PFSK-1 (cell line): ENCODE measurements around the gene CLN6.

Source experiments
- FOXP2 ChIP-seq: optimal IDR thresholded peaks from 2 replicates; pipeline ENCODE3; 2011; ENCODE audit warnings: borderline replicate concordance, control low read depth, inconsistent platforms; ENCODE audit not compliant: insufficient read depth; ENCODE audit errors: extremely low read length, extremely low read depth
- POLR2AphosphoS5 ChIP-seq: IDR thresholded peaks from 2 replicates; pipeline ENCODE4 v1.6.1; 2012; ENCODE audit warnings: low read depth, mild to moderate bottlenecking, control low read depth, low read length, moderate library complexity
- SIN3A ChIP-seq: IDR thresholded peaks from 2 replicates; pipeline ENCODE4 v1.6.1; 2012; ENCODE audit warnings: mild to moderate bottlenecking, low read length, moderate library complexity, borderline replicate concordance; ENCODE audit not compliant: insufficient read depth
- TAF1 ChIP-seq: IDR thresholded peaks from 2 replicates; pipeline ENCODE4 v1.6.1; 2012; ENCODE audit warnings: low read length, control low read depth, borderline replicate concordance; ENCODE audit not compliant: insufficient read depth
- TF ChIP-seq, protein P1 (sequence below), 2 experiments: IDR thresholded peaks; 2 replicates each; pipeline versions ENCODE4 v1.6.1 to v1.8.0; 2011 to 2012; ENCODE audit warnings: low read depth in 2 of 2, low read length in 2 of 2, control low read depth in 1 of 2, inconsistent platforms in 1 of 2, mild to moderate bottlenecking in 1 of 2, moderate library complexity in 1 of 2; ENCODE audit not compliant: insufficient read depth in 1 of 2

CLN6 gene

DNA sequence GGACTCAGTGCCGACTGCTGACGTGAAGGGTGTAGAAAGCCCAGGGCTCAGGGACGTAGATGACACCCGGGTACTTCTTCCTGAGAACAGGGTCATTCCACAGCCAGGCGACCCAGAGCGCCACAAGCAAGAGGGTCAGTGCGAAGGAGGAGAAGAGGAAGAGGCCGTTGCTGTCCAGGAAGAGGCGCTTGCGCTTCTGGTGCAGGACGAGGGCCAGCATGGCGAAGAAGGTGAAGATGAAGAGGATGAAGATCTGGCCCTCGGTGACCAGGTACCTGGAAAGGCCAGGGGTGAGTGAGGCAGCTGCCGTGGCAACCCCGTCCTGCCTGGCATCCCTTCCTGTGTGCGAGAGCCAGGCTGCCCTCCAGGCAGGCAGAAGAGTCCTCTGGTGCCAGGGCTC, 21.4 kb downstream of the CLN6 start:
- TF ChIP-seq TAF1 (no peak), FOXP2 (no peak), POLR2AphosphoS5 (no peak), SIN3A (no peak)
- TF ChIP-seq, protein P1, sequence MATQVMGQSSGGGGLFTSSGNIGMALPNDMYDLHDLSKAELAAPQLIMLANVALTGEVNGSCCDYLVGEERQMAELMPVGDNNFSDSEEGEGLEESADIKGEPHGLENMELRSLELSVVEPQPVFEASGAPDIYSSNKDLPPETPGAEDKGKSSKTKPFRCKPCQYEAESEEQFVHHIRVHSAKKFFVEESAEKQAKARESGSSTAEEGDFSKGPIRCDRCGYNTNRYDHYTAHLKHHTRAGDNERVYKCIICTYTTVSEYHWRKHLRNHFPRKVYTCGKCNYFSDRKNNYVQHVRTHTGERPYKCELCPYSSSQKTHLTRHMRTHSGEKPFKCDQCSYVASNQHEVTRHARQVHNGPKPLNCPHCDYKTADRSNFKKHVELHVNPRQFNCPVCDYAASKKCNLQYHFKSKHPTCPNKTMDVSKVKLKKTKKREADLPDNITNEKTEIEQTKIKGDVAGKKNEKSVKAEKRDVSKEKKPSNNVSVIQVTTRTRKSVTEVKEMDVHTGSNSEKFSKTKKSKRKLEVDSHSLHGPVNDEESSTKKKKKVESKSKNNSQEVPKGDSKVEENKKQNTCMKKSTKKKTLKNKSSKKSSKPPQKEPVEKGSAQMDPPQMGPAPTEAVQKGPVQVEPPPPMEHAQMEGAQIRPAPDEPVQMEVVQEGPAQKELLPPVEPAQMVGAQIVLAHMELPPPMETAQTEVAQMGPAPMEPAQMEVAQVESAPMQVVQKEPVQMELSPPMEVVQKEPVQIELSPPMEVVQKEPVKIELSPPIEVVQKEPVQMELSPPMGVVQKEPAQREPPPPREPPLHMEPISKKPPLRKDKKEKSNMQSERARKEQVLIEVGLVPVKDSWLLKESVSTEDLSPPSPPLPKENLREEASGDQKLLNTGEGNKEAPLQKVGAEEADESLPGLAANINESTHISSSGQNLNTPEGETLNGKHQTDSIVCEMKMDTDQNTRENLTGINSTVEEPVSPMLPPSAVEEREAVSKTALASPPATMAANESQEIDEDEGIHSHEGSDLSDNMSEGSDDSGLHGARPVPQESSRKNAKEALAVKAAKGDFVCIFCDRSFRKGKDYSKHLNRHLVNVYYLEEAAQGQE (IDR thresholded peaks at IDR 0.05; ENCODE audit: insufficient read depth in 1 of 2, low read depth in 2 of 2, low read length in 2 of 2): no peak

DNA sequence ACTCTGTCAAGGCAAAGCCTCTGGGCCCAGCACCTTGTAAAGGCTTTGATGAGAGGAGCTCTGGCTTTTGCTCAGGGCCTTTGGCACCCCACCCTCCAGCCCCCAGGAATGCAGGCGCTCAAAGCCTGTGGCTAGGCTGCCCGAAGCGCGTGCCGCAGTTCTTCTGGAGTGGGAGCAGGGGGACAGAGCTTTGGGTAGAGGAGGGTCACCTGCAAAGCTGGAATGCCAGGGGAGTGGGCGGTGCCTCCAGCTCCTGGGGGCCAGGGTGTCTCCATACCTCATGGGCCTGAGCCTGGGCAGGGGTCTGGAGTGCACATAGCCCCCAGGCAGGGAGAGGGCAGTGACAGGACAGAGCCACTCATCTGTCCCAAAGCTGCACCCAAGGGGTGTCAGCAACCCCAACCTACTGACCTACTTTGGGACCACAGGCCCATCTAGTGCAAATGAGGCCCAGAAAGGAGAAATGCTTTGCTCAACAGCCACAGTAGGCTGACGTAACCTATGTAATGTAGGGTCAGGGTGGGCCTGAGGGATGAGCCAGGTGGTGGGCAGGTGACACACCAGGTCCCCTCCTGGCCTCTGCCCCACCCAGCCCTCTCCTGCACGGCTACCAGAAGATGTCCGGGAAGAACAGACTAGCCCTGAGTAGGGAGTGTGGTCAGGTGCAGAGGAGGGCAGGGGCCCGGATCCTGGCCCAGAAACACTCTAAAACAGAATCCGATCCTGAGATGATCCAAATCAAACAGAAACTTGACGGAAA, 22.2 kb downstream of the CLN6 start:
- TF ChIP-seq FOXP2 (no peak), SIN3A (no peak), POLR2AphosphoS5 (no peak), TAF1 (no peak)
- TF ChIP-seq, protein P1 (IDR thresholded peaks at IDR 0.05; ENCODE audit: insufficient read depth in 1 of 2, low read depth in 2 of 2, low read length in 2 of 2): no peak

DNA sequence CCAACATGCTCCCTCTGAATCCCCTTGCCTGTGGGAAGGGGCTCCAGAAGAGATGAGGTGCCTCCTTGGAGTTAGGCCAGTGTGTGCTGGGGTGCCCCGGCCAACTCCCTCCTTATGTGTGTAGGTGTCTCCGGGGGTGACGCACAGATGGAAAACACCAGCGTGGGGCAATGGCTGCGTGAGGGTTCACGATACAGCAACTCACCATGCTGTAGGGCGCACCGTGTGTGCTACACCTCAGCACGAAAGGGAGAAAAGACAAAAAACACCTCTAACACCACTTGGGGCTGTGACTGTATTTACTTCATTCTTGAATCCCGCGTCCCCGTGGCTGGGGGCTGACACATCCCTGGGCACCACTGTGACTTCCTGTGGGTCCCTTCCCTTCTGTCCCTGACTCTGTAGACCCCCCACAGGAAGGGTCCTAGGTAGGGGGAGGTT, 22.8 kb downstream of the CLN6 start:
- TF ChIP-seq TAF1: no peak
- TF ChIP-seq FOXP2: no peak
- TF ChIP-seq SIN3A: no peak
- TF ChIP-seq, protein P1 (IDR thresholded peaks at IDR 0.05; ENCODE audit: insufficient read depth in 1 of 2, low read depth in 2 of 2, low read length in 2 of 2): no peak
- no peak for TF ChIP-seq POLR2AphosphoS5

DNA sequence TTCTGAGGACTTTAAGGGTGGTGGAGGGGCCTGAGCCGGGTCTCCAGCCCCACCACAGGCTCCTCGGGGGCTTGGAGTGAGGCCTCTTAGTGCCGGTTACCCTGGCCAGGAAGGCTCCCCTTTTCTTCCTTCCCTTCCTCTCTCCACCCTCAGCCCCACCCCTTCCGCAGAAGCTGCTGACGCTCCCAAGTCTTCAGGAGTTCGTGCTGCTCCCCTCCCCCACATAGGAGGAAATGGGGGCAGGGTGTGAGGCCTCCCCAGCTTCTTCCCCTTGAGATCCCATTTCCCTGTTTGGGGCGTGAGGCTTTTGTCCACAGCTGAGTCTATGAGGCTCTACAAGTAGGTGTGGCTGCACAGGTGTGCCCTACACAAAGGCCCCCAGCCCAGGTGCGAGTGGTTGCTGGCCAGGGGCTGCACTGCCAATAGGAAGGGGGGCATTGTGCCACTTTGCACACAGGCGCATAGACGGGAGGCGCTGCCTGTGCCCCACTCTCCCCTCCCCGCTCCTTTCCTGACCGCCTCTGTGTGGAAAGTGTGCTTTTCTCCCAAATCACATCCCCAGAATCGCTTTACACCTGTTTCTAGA, 23.5 kb downstream of the CLN6 start:
- TF ChIP-seq SIN3A: no peak
- no peak for TF ChIP-seq FOXP2
- TF ChIP-seq POLR2AphosphoS5: no peak
- TF ChIP-seq, protein P1 (IDR thresholded peaks at IDR 0.05; ENCODE audit: insufficient read depth in 1 of 2, low read depth in 2 of 2, low read length in 2 of 2): no peak
